BJ (cell line): ENCODE measurements around the gene CPED1. TPM values are rescaled to one million over a fixed set of nuclear protein-coding genes. Genes with fewer than 3 reads are reported as not detected.

Experiments
- CTCF ChIA-PET: fragments of 350-600 bp; formaldehyde crosslinking; extraction: SDS; loops from one replicate; lab custom pipeline; 2021; ENCODE audit warnings: antibody characterized with exemption, inconsistent platforms; lab: Yijun Ruan, JAX
- POLR2A ChIA-PET: fragments of 300-600 bp; sonication (Branson Sonifier 250); formaldehyde crosslinking; extraction: SDS; loops from one replicate; lab custom pipeline; 2021; ENCODE audit warnings: antibody characterized with exemption; lab: Charles Lee
- DNase-seq: peaks from one replicate; pipeline ENCODE4 v3.0.0-alpha.2; 2011; ENCODE audit warnings: low read depth
- H3K27me3 ChIP-seq: 2 replicates; pipeline ENCODE4 v1.6.0; 2011; ENCODE audit warnings: low read length; ENCODE audit not compliant: control insufficient read depth, insufficient read depth
- H3K36me3 ChIP-seq: 2 replicates; pipeline ENCODE4 v1.5.1; 2011; ENCODE audit warnings: low read length; ENCODE audit not compliant: control insufficient read depth, insufficient read depth
- H3K4me3 ChIP-seq: 2 replicates; pipeline ENCODE4 v1.5.1; 2011; ENCODE audit warnings: low read depth, mild to moderate bottlenecking, control low read depth, low read length
- polyA plus RNA-seq: library from polyadenylated mRNA; depleted of rRNA; stranded (reverse); fragments of >200 nt; gene quantifications from 2 replicates; pipeline ENCODE4 v1.2.3, GENCODE V29; 2011
- TF ChIP-seq, protein P1 (sequence below): IDR thresholded peaks from 2 replicates; pipeline ENCODE4 v1.5.1; 2011; ENCODE audit warnings: low read depth, mild to moderate bottlenecking, control low read depth, inconsistent platforms, low read length, moderate library complexity; ENCODE audit not compliant: insufficient read depth

CPED1 gene
- polyA plus RNA-seq, 1 experiment = 18.3 TPM

DNA sequence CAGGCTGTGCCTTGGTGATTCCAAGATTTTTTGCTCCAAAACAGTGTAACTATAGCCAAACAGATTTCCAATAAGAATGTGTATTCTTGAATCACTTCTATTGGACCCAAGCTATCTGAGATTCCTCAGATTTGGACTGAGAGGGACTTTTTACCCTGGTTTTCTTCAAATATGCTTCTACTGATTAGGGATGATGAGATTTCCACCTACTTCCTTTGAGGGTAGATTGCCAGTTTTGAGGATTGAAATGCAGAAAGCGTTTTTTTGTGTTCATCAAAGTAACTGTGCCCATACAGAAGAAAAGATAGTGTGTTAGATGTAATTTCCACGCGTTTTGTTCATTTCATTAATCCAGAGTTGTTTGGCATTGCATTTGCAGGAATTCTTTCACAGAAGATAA is 144.9 kb downstream of the CPED1 start:
- POLR2A ChIA-PET = no interaction called here
- no peak for DNase-seq
- no peaks in the 10 kb centered on the region for H3K27me3 ChIP-seq
- TF ChIP-seq, protein P1, sequence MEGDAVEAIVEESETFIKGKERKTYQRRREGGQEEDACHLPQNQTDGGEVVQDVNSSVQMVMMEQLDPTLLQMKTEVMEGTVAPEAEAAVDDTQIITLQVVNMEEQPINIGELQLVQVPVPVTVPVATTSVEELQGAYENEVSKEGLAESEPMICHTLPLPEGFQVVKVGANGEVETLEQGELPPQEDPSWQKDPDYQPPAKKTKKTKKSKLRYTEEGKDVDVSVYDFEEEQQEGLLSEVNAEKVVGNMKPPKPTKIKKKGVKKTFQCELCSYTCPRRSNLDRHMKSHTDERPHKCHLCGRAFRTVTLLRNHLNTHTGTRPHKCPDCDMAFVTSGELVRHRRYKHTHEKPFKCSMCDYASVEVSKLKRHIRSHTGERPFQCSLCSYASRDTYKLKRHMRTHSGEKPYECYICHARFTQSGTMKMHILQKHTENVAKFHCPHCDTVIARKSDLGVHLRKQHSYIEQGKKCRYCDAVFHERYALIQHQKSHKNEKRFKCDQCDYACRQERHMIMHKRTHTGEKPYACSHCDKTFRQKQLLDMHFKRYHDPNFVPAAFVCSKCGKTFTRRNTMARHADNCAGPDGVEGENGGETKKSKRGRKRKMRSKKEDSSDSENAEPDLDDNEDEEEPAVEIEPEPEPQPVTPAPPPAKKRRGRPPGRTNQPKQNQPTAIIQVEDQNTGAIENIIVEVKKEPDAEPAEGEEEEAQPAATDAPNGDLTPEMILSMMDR = no peak
- H3K36me3 ChIP-seq = peaks cover 1% of the 10 kb centered on the region; the same call in 1 of the 2 replicates
- CTCF ChIA-PET = no interaction called here
- no peak overlapping the region for H3K4me3 ChIP-seq

GRCh38 chr7:121137580-121137979 is 149.1 kb downstream of the CPED1 start:
- DNase-seq = no peak
- POLR2A ChIA-PET = no interaction called here
- TF ChIP-seq, protein P1 = no peak

DNA sequence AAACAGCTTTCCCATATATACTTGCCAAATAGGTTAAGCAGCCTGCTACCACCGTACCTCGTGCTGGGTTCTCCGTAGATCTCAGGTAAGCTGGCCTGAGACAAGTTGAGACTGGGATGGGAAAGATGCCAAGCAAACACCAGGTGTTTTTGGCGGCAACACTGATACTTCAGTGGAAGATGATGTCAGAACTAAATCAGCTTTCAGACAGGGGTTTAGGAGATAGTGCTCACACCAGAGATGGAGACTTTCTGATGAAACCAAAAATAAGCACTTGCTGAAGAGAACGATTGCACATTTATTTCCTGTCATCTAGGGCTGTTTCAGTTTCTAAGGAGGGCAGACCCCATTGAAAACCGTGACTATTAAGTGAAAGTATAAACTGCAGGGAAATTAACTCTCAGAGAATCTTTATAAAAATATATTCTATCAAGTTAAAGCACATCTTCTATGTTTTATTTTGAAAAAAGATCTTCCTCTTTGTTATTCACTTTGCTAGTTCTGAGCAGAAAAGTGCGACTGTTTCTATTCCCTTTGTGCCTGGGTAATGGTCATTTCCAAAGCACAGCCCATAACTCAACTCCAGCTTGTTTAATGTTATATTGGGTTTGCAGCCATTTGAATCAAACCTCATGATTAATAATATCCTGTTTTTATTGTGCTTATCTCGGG is 149.9 kb downstream of the CPED1 start:
- H3K36me3 ChIP-seq = peaks cover 1% of the 10 kb centered on the region; the same call in 1 of the 2 replicates
- H3K4me3 ChIP-seq = no peak overlapping the region
- no peaks in the 10 kb centered on the region for H3K27me3 ChIP-seq
- no peak for DNase-seq
- TF ChIP-seq, protein P1 = no peak
- CTCF ChIA-PET = no interaction called here
- POLR2A ChIA-PET = no interaction called here

More at GRCh38 chr7:121137580-121137979, 149.1 kb downstream of the CPED1 start:
- no peak overlapping the region for H3K4me3 ChIP-seq
- peaks cover 1% of the 10 kb centered on the region; the same call in 1 of the 2 replicates for H3K36me3 ChIP-seq
- CTCF ChIA-PET = no interaction called here
- H3K27me3 ChIP-seq = no peaks in the 10 kb centered on the region

DNA sequence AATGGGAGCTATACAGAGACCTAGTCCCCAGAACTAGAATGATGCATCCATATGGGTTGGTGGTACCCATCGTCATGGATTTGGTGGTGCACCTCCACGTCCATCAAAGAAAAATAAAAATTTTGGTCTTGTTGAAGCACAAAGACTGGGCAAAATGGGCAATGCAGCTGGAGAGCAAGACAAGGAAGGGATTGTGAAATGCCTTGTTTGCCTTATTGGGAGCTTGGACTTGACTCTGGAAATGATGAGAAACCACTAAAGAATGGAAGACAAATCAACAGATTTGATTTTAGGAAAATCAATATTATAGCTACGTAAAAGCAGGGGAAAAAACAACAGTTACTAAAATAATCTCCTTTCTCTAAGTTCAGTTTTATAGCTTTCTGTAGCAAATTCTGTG is 150.9 kb downstream of the CPED1 start:
- H3K4me3 ChIP-seq = no peak overlapping the region
- CTCF ChIA-PET = interaction anchor here (1.0 kb wide), 1 partner anchor 854 kb away, joined by 3 read pairs; no protein-coding TSS in a partner anchor
- DNase-seq = no peak
- TF ChIP-seq, protein P1 = no peak
- H3K36me3 ChIP-seq = peaks cover 1% of the 10 kb centered on the region; the same call in 1 of the 2 replicates
- POLR2A ChIA-PET = no interaction called here
- H3K27me3 ChIP-seq = no peaks in the 10 kb centered on the region

DNA sequence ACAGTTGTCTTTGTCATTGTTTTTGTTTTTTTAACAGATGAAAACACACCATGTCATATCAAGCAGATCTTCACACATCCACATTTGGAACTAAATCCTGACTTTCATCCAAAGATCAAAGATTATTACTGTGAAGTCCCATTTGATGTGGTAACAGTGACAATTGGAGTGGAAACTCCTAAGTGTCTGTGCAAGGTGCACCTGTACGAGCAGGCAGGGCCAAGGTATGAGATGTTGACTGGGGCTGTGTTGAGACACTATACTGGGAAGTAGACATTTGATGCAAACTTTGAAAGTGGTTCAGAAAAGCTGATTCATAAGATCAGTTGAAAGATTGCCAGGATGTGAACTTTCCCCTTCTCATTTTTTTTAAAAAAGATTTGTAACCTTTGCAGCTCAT is 152.3 kb downstream of the CPED1 start:
- CTCF ChIA-PET = no interaction called here
- TF ChIP-seq, protein P1 = no peak
- H3K27me3 ChIP-seq = no peaks in the 10 kb centered on the region
- no peak for DNase-seq
- POLR2A ChIA-PET = no interaction called here
- peaks cover 1% of the 10 kb centered on the region; the same call in 1 of the 2 replicates for H3K36me3 ChIP-seq
- no peak overlapping the region for H3K4me3 ChIP-seq
